Esophagus muscularis mucosa (tissue), 4 donors: ENCODE data around the gene ZNF385D. TPM values are rescaled to one million over a fixed set of nuclear protein-coding genes. Genes with fewer than 3 reads are reported as not detected.

Experiments used
- DNase-seq: peaks from one replicate; pipeline ENCODE4 v3.0.0-alpha.2; 2017; ENCODE audit errors: extremely low spot score
- H3K27ac ChIP-seq, 4 donors: fragments of 200-600 bp; sonication (generic); replicated peaks in 1 of 4; 1 replicate in 3 of 4; 2 replicates in 1 of 4; pipeline ENCODE4 v1.5.1; 2016 to 2019; ENCODE audit warnings: mild to moderate bottlenecking in 1 of 4
- H3K27me3 ChIP-seq, 4 donors: fragments of 200-600 bp; sonication (generic); one replicate each; pipeline versions ENCODE4 v1.5.1 to v1.6.0; 2016 to 2019
- H3K36me3 ChIP-seq, 4 donors: fragments of 200-600 bp; sonication (generic); one replicate each; pipeline ENCODE4 v1.5.1; 2016 to 2019
- H3K4me1 ChIP-seq, 4 donors: fragments of 200-600 bp; sonication (generic); one replicate each; pipeline ENCODE4 v1.5.1; 2016 to 2019
- H3K4me3 ChIP-seq, 4 donors: fragments of 200-600 bp; sonication (generic); 1 replicate in 2 of 4; 2 replicates in 2 of 4; pipeline ENCODE4 v1.5.1; 2016 to 2019; ENCODE audit warnings: mild to moderate bottlenecking in 4 of 4, moderate library complexity in 1 of 4
- H3K9me3 ChIP-seq, 4 donors: fragments of 200-600 bp; sonication (generic); 1 replicate in 3 of 4; 2 replicates in 1 of 4; pipeline ENCODE4 v1.5.1; 2016 to 2019
- EP300 ChIP-seq: sonication (generic); formaldehyde crosslinking; IDR thresholded peaks from one replicate; pipeline ENCODE4 v1.6.1; 2017; ENCODE audit warnings: antibody characterized with exemption
- POLR2A ChIP-seq: fragments of 450-650 bp; IDR thresholded peaks from one replicate; pipeline ENCODE4 v1.6.1; 2017; ENCODE audit warnings: antibody characterized with exemption, moderate library complexity, mild to moderate bottlenecking, low read depth
- POLR2AphosphoS5 ChIP-seq, 2 donors: sonication (generic); formaldehyde crosslinking; IDR thresholded peaks; one replicate each; pipeline ENCODE4 v1.6.1; 2017; ENCODE audit warnings: antibody characterized with exemption in 2 of 2
- WGBS: methylation state at CpG from one replicate; pipeline ENCODE4 v1.1.5; 2018; 5-methylcytosine and 5-hydroxymethylcytosine counted together
- intact Hi-C: fragments of 100-400 bp; cut with DNase I; formaldehyde crosslinking; loops from one replicate; pipeline ENCODE4 v1.15.1; 2023
- total RNA-seq, 4 donors: library from RNA; depleted of rRNA; stranded (reverse); fragments of >200 nt; gene quantifications; one replicate each; pipeline versions ENCODE4 v1.1.0 to v1.2.1, GENCODE V29; 2016
- TF ChIP-seq, protein P1 (sequence below), 3 experiments: fragments of 200-600 bp in 2 of 3; fragments of 450-650 bp in 1 of 3; sonication (generic) in 2 of 3; IDR thresholded peaks; one replicate each; pipeline ENCODE4 v1.5.1; 2017 to 2019; ENCODE audit warnings: antibody characterized with exemption in 3 of 3, mild to moderate bottlenecking in 2 of 3, moderate library complexity in 1 of 3

Gene ZNF385D
- total RNA-seq, 4 donors from 2014 or later: 7.7 to 11.2 (median 8.2) TPM

- H3K36me3 ChIP-seq: no peaks in the 10 kb centered on the region
- intact Hi-C loops: no loop called here
- H3K9me3 ChIP-seq: no peaks in the 10 kb centered on the region
- 69% methylated on average over 2 of the region's 2 CpGs for WGBS
- no peak overlapping the region for H3K4me3 ChIP-seq
- DNase-seq: no peak
- no peaks in the 10 kb centered on the region for H3K27me3 ChIP-seq
- H3K27ac ChIP-seq: no peak overlapping the region
- no peaks in the 10 kb centered on the region for H3K4me1 ChIP-seq
- TF ChIP-seq EP300 (no peak), POLR2A (no peak), POLR2AphosphoS5 (IDR thresholded peaks at IDR 0.05) (no peak)
- TF ChIP-seq, protein P1, sequence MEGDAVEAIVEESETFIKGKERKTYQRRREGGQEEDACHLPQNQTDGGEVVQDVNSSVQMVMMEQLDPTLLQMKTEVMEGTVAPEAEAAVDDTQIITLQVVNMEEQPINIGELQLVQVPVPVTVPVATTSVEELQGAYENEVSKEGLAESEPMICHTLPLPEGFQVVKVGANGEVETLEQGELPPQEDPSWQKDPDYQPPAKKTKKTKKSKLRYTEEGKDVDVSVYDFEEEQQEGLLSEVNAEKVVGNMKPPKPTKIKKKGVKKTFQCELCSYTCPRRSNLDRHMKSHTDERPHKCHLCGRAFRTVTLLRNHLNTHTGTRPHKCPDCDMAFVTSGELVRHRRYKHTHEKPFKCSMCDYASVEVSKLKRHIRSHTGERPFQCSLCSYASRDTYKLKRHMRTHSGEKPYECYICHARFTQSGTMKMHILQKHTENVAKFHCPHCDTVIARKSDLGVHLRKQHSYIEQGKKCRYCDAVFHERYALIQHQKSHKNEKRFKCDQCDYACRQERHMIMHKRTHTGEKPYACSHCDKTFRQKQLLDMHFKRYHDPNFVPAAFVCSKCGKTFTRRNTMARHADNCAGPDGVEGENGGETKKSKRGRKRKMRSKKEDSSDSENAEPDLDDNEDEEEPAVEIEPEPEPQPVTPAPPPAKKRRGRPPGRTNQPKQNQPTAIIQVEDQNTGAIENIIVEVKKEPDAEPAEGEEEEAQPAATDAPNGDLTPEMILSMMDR (IDR thresholded peaks at IDR 0.05): no peak
Measured at GRCh38 chr3:21573291-21573690, 177.7 kb downstream of the ZNF385D start.

- intact Hi-C loops: no loop called here
- Histone ChIP-seq H3K4me3 (no peak overlapping the region), H3K9me3 (no peaks in the 10 kb centered on the region), H3K27me3 (no peaks in the 10 kb centered on the region), H3K36me3 (peaks cover 0 to 7% (median 0%) of the 10 kb centered on the region in 4 donors), H3K4me1 (peaks cover 0 to 3% (median 0%) of the 10 kb centered on the region in 4 donors), H3K27ac (no peak overlapping the region)
- 83% methylated on average over 3 of the region's 3 CpGs for WGBS
- TF ChIP-seq POLR2A: no peak
- no peak for DNase-seq
Measured at GRCh38 chr3:21564531-21564930, 186.5 kb downstream of the ZNF385D start.

DNA sequence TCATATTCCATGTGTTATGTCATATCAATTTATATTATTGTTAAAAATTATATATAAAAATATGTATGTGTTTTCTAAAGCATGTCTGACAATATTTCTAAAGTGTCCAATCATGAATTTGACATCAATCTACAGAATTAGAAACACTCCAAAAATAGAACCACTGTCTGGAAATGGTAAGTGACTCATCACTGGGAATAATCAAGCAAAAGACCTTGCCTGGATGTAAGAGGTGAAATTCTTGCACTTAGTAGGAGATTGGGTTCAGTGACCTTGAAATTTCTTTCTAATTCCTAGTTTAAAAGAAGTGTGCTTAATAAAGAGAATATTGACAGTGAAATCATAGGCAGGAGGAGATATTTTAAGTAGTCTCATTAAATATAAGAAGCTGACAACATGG is 188.8 kb downstream of the ZNF385D start:
- Histone ChIP-seq H3K4me1 (peaks cover 0 to 3% (median 0%) of the 10 kb centered on the region in 4 donors), H3K27ac (no peak overlapping the region), H3K4me3 (no peak overlapping the region), H3K27me3 (no peaks in the 10 kb centered on the region), H3K36me3 (peaks cover 0 to 7% (median 0%) of the 10 kb centered on the region in 4 donors), H3K9me3 (no peaks in the 10 kb centered on the region)
- DNase-seq: no peak
- intact Hi-C loops: no loop called here
- TF ChIP-seq, protein P1 (IDR thresholded peaks at IDR 0.05): no peak
- no peak for TF ChIP-seq POLR2AphosphoS5 (IDR thresholded peaks at IDR 0.05)
- TF ChIP-seq EP300: no peak
- no peak for TF ChIP-seq POLR2A

GRCh38 chr3:21561472-21561871 is 189.5 kb downstream of the ZNF385D start:
- Histone ChIP-seq H3K4me1 (peaks cover 0 to 3% (median 0%) of the 10 kb centered on the region in 4 donors), H3K4me3 (no peak overlapping the region), H3K27ac (no peak overlapping the region), H3K9me3 (no peaks in the 10 kb centered on the region), H3K36me3 (peaks cover 0 to 7% (median 0%) of the 10 kb centered on the region in 4 donors), H3K27me3 (no peaks in the 10 kb centered on the region)
- DNase-seq: no peak
- no peak for TF ChIP-seq POLR2A
- no peak for TF ChIP-seq POLR2AphosphoS5 (IDR thresholded peaks at IDR 0.05)
- TF ChIP-seq, protein P1 (IDR thresholded peaks at IDR 0.05): no peak
- TF ChIP-seq EP300: no peak
- intact Hi-C loops: no loop called here
- 92% methylated on average over 2 of the region's 2 CpGs for WGBS

DNA sequence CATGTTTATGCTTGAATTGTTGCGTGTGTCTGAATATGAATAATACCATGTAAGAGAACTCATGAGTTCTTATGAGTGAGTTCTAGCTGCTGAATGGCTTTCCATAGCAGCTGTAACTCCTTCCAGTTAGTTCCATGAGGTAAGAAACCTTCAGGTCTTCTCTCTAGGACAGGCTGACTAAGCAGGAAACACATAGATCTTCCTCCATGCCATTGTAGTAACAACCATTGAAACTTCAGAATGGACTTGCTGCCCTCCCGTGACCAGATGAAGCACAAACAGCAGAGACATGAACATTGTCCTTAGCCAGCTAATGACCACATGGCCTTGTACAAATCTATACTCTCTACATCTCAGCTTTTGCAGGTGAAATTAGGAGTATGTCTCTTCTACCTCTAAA is 200.0 kb downstream of the ZNF385D start:
- Histone ChIP-seq H3K4me1 (no peaks in the 10 kb centered on the region), H3K27me3 (no peaks in the 10 kb centered on the region), H3K36me3 (no peaks in the 10 kb centered on the region), H3K9me3 (no peaks in the 10 kb centered on the region), H3K4me3 (no peak overlapping the region), H3K27ac (no peak overlapping the region)
- DNase-seq: no peak
- intact Hi-C loops: no loop called here
- 90% methylated on average over 2 of the region's 2 CpGs for WGBS
- no peak for TF ChIP-seq POLR2A
- TF ChIP-seq POLR2AphosphoS5 (IDR thresholded peaks at IDR 0.05): no peak
- TF ChIP-seq, protein P1 (IDR thresholded peaks at IDR 0.05): no peak
